ENCODE measurements around the gene CDC42BPG.

GRCh38 chr11:64870176-64870892 lies 25.9 kb upstream of the CDC42BPG start:
- no peak for TF ChIP-seq CTCF (IDR thresholded peaks at IDR 0.05)
- TF ChIP-seq POLR2A (IDR thresholded peaks at IDR 0.05), result no peak

Data from heart left ventricle (tissue), 13 donors.